Nephron (organoid): ENCODE results near the gene OTUD5.

Experiments
- H3K27ac Mint-ChIP-seq, 3 experiments: 2 replicates each; pipeline ENCODE4 v1.8.0; 2020; ENCODE audit warnings: mixed read lengths in 3 of 3, mild to moderate bottlenecking in 2 of 3, moderate library complexity in 1 of 3
- H3K27me3 Mint-ChIP-seq: 2 replicates; pipeline ENCODE4 v1.8.0; 2021; ENCODE audit warnings: low read depth, mild to moderate bottlenecking, moderate library complexity, mixed read lengths
- H3K36me3 Mint-ChIP-seq: 2 replicates; pipeline ENCODE4 v1.8.0; 2020; ENCODE audit warnings: low read depth, mixed read lengths
- H3K4me1 Mint-ChIP-seq: 2 replicates; pipeline ENCODE4 v1.8.0; 2020; ENCODE audit warnings: mixed read lengths
- H3K4me3 Mint-ChIP-seq, 3 experiments: 2 replicates each; pipeline ENCODE4 v1.8.0; 2020; ENCODE audit warnings: mild to moderate bottlenecking in 3 of 3, mixed read lengths in 3 of 3, moderate library complexity in 2 of 3
- H3K9me3 Mint-ChIP-seq: 2 replicates; pipeline ENCODE4 v1.8.0; 2020; ENCODE audit warnings: mixed read lengths
- TF ChIP-seq, protein P1 (sequence below), 3 experiments: fragments of 200-600 bp; sonication (generic); IDR thresholded peaks; one replicate each; pipeline ENCODE4 v1.5.0; 2021; ENCODE audit warnings: antibody characterized with exemption in 3 of 3; ENCODE audit not compliant: unreplicated experiment in 3 of 3

The OTUD5 gene

DNA sequence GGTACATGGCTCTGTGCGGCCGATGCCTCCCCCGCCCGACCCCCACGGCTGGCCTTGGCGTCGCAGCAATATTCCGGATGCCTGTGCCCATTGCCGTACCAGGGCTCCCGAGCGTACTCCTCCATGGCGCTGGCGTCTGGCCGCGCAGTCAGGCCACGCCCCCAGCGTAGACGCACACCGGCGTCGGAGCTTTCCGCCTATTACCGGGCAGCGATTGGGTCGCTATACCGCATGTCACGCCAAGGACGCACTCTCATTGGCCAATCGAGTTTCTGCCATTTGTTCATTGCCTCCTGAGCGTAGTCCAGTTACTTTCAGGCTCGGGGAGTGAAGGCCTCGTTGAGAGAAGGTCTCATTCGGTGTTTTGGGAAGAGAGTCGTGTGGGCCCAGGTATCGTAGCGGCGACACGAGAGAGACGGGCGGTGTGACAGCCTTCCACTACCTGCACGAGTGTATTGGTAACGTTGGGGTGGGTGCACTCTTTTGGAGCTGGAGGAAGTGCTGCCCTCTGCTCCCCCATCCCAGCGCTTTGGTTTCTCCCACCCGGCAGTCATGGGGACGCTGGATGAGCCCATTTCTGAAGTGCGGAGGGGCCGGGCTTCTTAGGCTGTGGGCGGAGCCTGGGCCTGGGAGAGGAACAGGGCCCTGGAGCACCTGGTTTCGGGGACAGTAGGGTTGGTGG, 59.6 kb downstream of the OTUD5 start, which contains the start of the genes PQBP1 and TIMM17B:
PQBP1 (plus strand) TSS at position 306 of the 682 bp plus-strand sequence. CDS start 580 bp downstream, outside the sequence.
TIMM17B (minus strand) TSS at position 144 of the 682 bp plus-strand sequence; CDS start at position 125, 19 bp downstream.
- Mint-ChIP-seq H3K4me1 (peaks cover 16% of the 10 kb centered on the region), H3K4me3 (peak within 1 kb of the TSS; percentile 83 to 91 (median 86)), H3K36me3 (peaks cover 23% of the 10 kb centered on the region), H3K27me3 (no peaks in the 10 kb centered on the region), H3K9me3 (peaks cover 8% of the 10 kb centered on the region), H3K27ac (peak within 1 kb of the TSS; percentile 93 to 98 (median 97))
- TF ChIP-seq, protein P1, sequence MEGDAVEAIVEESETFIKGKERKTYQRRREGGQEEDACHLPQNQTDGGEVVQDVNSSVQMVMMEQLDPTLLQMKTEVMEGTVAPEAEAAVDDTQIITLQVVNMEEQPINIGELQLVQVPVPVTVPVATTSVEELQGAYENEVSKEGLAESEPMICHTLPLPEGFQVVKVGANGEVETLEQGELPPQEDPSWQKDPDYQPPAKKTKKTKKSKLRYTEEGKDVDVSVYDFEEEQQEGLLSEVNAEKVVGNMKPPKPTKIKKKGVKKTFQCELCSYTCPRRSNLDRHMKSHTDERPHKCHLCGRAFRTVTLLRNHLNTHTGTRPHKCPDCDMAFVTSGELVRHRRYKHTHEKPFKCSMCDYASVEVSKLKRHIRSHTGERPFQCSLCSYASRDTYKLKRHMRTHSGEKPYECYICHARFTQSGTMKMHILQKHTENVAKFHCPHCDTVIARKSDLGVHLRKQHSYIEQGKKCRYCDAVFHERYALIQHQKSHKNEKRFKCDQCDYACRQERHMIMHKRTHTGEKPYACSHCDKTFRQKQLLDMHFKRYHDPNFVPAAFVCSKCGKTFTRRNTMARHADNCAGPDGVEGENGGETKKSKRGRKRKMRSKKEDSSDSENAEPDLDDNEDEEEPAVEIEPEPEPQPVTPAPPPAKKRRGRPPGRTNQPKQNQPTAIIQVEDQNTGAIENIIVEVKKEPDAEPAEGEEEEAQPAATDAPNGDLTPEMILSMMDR (IDR thresholded peaks at IDR 0.05; ENCODE audit: unreplicated experiment in 3 of 3), result no peak

DNA sequence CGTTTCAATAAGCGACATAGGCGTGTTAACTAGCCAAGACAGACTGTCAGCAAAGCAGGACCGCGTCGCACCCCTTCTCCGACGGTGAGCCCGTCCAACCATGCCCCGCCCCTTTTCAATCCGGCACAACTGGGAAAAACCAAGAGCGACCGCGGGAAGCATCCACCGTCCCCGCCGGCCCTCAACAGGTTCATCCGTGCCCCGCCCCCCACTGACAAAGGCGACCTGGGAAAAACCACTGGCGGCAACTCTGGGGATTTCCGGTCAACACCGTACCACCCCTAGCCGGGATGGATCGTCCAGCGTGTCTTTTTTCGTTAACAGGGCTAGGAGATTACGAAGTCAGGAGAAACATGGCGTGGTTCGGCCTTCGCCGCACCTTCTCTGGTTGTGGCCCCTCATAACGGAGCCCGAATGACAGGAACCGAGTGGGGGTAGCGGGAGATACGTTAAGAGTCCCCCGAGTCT, 60.2 kb downstream of the OTUD5 start:
- H3K36me3 Mint-ChIP-seq, result peaks cover 21% of the 10 kb centered on the region
- TF ChIP-seq, protein P1 (IDR thresholded peaks at IDR 0.05; ENCODE audit: unreplicated experiment in 3 of 3), result no peak
- no peaks in the 10 kb centered on the region for H3K27me3 Mint-ChIP-seq
- peaks cover 16% of the 10 kb centered on the region for H3K4me1 Mint-ChIP-seq
- H3K4me3 Mint-ChIP-seq, result peak overlapping the region; percentile 83 to 91 (median 86)
- H3K9me3 Mint-ChIP-seq, result peaks cover 7% of the 10 kb centered on the region
- H3K27ac Mint-ChIP-seq, result peak overlapping the region; percentile 93 to 98 (median 97)

DNA sequence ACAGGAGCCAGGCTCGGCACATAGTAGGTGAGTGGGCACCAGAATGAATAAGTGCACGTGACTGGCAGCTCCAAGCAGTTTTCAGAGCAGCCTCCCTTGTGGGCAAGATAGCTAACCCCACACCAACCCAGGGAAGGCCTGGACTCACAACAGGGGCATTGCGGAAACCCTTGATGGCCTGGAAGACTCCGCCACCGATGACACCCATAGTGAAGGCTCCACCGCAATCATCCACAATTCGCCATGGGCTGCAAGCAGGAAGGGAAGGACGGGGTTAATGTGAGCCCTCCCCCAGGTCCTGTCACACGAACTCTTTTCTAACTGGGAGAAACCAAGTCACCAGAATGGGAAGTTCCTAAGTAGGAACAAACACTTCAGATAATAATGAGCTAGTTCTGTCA, 60.8 kb downstream of the OTUD5 start:
- peak overlapping the region; percentile 93 to 98 (median 97) for H3K27ac Mint-ChIP-seq
- peaks cover 16% of the 10 kb centered on the region for H3K4me1 Mint-ChIP-seq
- H3K36me3 Mint-ChIP-seq, result peaks cover 17% of the 10 kb centered on the region
- H3K9me3 Mint-ChIP-seq, result peaks cover 3% of the 10 kb centered on the region
- TF ChIP-seq, protein P1 (IDR thresholded peaks at IDR 0.05; ENCODE audit: unreplicated experiment in 3 of 3), result no peak
- H3K4me3 Mint-ChIP-seq, result peak overlapping the region; percentile 83 to 91 (median 86)
- H3K27me3 Mint-ChIP-seq, result no peaks in the 10 kb centered on the region

DNA sequence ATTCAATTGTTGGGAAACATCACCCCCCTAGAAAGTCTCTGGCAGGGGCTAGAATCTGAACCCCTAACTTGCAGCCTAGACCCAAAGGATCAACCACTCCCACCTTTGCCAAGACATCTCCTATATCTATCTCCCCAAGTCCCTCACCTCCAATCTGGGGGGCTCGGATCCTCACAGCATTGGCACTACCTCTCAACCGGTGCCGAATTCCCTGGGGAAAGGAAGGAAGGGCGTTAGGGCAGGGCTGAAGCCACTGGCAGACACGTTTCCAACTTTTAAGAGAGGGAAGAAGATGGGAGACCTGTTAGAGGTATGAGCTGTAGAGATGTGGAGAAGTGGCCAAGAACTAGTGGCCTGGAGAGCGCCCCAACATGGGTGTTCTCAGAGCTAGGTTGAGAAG, 62.5 kb downstream of the OTUD5 start:
- Mint-ChIP-seq H3K27me3 (no peaks in the 10 kb centered on the region), H3K27ac (peak overlapping the region; percentile 28 to 68 (median 66)), H3K4me3 (peak overlapping the region; percentile 70 to 87 (median 83)), H3K36me3 (peaks cover 10% of the 10 kb centered on the region), H3K9me3 (peaks cover 11% of the 10 kb centered on the region), H3K4me1 (peaks cover 26% of the 10 kb centered on the region)
- TF ChIP-seq, protein P1 (IDR thresholded peaks at IDR 0.05; ENCODE audit: unreplicated experiment in 3 of 3), result no peak

DNA sequence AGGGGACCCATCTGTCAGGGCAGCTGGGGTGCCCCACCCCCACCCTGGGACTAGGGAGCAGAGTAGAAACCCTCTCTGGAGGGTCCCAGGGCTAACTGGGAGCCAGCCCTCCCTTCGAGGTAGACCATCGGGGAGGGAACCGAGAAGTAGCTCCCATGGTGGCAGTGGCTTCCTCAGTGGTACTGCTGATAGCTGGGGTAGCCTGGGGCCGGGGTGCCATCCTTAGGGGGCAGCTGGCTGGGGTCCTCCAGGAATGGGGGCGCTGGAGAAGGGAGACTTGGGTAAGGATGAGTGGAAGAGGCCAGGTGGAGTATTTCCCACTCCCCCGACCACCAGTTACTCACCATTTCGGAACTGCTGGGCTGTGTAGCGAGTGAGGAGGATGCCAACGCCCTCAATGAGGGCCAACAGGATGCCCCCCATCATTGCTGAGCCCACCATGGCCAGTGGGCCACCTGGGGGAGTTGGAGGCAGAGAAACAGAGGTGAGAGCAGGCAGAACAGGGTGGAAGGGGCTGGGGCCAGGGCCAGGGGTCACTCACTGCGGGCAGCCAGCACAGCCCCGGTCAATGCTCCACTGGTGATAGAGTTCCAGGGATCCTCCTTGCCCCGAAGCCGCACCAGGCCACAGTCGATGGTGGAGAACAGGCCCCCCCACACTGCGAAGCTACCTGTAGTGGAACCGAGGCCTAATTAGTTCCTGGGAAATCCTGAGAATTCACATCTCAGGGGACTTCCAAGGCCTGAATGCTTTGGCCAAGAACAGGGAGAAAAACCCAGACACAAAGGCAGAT, 63.7 kb downstream of the OTUD5 start:
- Mint-ChIP-seq H3K27ac (no peak overlapping the region), H3K9me3 (peaks cover 13% of the 10 kb centered on the region), H3K4me1 (peaks cover 26% of the 10 kb centered on the region), H3K27me3 (no peaks in the 10 kb centered on the region), H3K4me3 (no peak overlapping the region), H3K36me3 (peaks cover 10% of the 10 kb centered on the region)
- TF ChIP-seq, protein P1 (IDR thresholded peaks at IDR 0.05; ENCODE audit: unreplicated experiment in 3 of 3), result no peak
